Measurements from ENCODE around the gene C19orf38. TPM values are rescaled to one million over a fixed set of nuclear protein-coding genes. Genes with fewer than 3 reads are reported as not detected.

C19orf38 gene
- polyA plus RNA-seq, 1 of the 3 experiments (the other 2 are of a cell fraction), result 0.15 TPM

- Histone ChIP-seq H3K9me3 (no peaks in the 10 kb centered on the region), H3K9ac (no peak overlapping the region), H3K27me3 (ENCODE audit: insufficient read depth) (no peaks in the 10 kb centered on the region), H3K27ac (ENCODE audit: low read depth in 2 of 2, low read length in 1 of 2) (no peak overlapping the region), H3F3A (replicated peaks; ENCODE audit: insufficient read depth) (no peaks in the 10 kb centered on the region), H2AFZ (ENCODE audit: low read depth) (no peak overlapping the region), H3K4me2 (no peak overlapping the region), H3K79me2 (ENCODE audit: insufficient read depth) (no peaks in the 10 kb centered on the region), H3K36me3 (replicated peaks in 1 of 2; ENCODE audit: control insufficient read depth in 1 of 2, insufficient read depth in 2 of 2, low read length in 1 of 2) (peaks cover 17 to 37% of the 10 kb centered on the region in 2 experiments), H3K9me2 (no peaks in the 10 kb centered on the region), H3K4me3 (ENCODE audit: low read depth in 2 of 2, low read length in 1 of 2) (no peak overlapping the region), H3K4me1 (ENCODE audit: control insufficient read depth in 1 of 2, insufficient read depth in 2 of 2, low read depth in 1 of 2, low read length in 1 of 2) (no peaks in the 10 kb centered on the region), H4K20me1 (ENCODE audit: insufficient read depth) (no peaks in the 10 kb centered on the region)
- no peak for DNase-seq
- 95% methylated on average over 5 of the region's 5 CpGs for WGBS (ENCODE audit: low lambda C conversion rate)
- POLR2A ChIA-PET, result no interaction called here
- CTCF ChIA-PET, result no interaction called here
- TF ChIP-seq NFIC (IDR thresholded peaks at IDR 0.05; ENCODE audit: borderline replicate concordance), result no peak
- no peak for TF ChIP-seq CHD2 (IDR thresholded peaks at IDR 0.05; ENCODE audit: low read length, partially characterized antibody)
- no peak for TF ChIP-seq FOXM1 (IDR thresholded peaks at IDR 0.05; ENCODE audit: low read depth)
- no peak for TF ChIP-seq RXRA (IDR thresholded peaks at IDR 0.05; ENCODE audit: borderline replicate concordance, low read depth)
- no peak for TF ChIP-seq MEF2A (IDR thresholded peaks at IDR 0.05; ENCODE audit: borderline replicate concordance, low read depth)
- no peak for TF ChIP-seq MAX (IDR thresholded peaks at IDR 0.05; ENCODE audit: low read depth)
- TF ChIP-seq EZH2phosphoT487 (IDR thresholded peaks at IDR 0.05; ENCODE audit: borderline replicate concordance, low read depth), result no peak
- TF ChIP-seq USF1 (IDR thresholded peaks at IDR 0.05; ENCODE audit: borderline replicate concordance, low read depth), result no peak
- TF ChIP-seq EP300 (IDR thresholded peaks at IDR 0.05; ENCODE audit: borderline replicate concordance in 1 of 2, low read depth in 1 of 2, low read length in 1 of 2), result no peak
- TF ChIP-seq GATA2 (CRISPR knock-in tag; IDR thresholded peaks at IDR 0.05), result no peak
- no peak for TF ChIP-seq RAD21 (IDR thresholded peaks at IDR 0.05; ENCODE audit: low read length)
- TF ChIP-seq ZBTB33 (IDR thresholded peaks at IDR 0.05; ENCODE audit: borderline replicate concordance, low read depth), result no peak
- TF ChIP-seq ELF1 (IDR thresholded peaks at IDR 0.05), result no peak
- TF ChIP-seq RCOR1 (IDR thresholded peaks at IDR 0.05; ENCODE audit: low read length), result no peak
Measured at GRCh38 chr19:10802479-10802878, 45.7 kb upstream of the C19orf38 start.

- Histone ChIP-seq H3K27me3 (ENCODE audit: insufficient read depth) (no peaks in the 10 kb centered on the region), H3K36me3 (replicated peaks in 1 of 2; ENCODE audit: control insufficient read depth in 1 of 2, insufficient read depth in 2 of 2, low read length in 1 of 2) (peaks cover 13 to 29% of the 10 kb centered on the region in 2 experiments), H3K4me2 (no peak overlapping the region), H3K79me2 (ENCODE audit: insufficient read depth) (no peaks in the 10 kb centered on the region), H3K9me2 (no peaks in the 10 kb centered on the region), H3F3A (replicated peaks; ENCODE audit: insufficient read depth) (peaks cover 5% of the 10 kb centered on the region), H3K4me3 (ENCODE audit: low read depth in 2 of 2, low read length in 1 of 2) (no peak overlapping the region), H3K27ac (ENCODE audit: low read depth in 2 of 2, low read length in 1 of 2) (no peak overlapping the region), H3K4me1 (ENCODE audit: control insufficient read depth in 1 of 2, insufficient read depth in 2 of 2, low read depth in 1 of 2, low read length in 1 of 2) (no peaks in the 10 kb centered on the region), H3K9ac (no peak overlapping the region), H2AFZ (ENCODE audit: low read depth) (no peak overlapping the region), H3K9me3 (no peaks in the 10 kb centered on the region), H4K20me1 (ENCODE audit: insufficient read depth) (no peaks in the 10 kb centered on the region)
- DNase-seq, result no peak
- POLR2A ChIA-PET, result no interaction called here
- CTCF ChIA-PET, result interaction anchor here (0.8 to 1.1 kb wide), 2 partner anchors 33 to 366 kb away, joined by 3 read pairs; partner anchors contain the start of gene TMED1
- WGBS (ENCODE audit: low lambda C conversion rate), result 95% methylated on average over 8 of the region's 9 CpGs
- no peak for TF ChIP-seq EZH2phosphoT487 (IDR thresholded peaks at IDR 0.05; ENCODE audit: borderline replicate concordance, low read depth)
- no peak for TF ChIP-seq MEF2A (IDR thresholded peaks at IDR 0.05; ENCODE audit: borderline replicate concordance, low read depth)
- no peak for TF ChIP-seq IRF3 (IDR thresholded peaks at IDR 0.05; ENCODE audit: low read depth, low read length)
- TF ChIP-seq RFX5 (IDR thresholded peaks at IDR 0.05; ENCODE audit: low read length), result no peak
- TF ChIP-seq FOSL2 (IDR thresholded peaks at IDR 0.05; ENCODE audit: borderline replicate concordance, low read depth), result no peak
- TF ChIP-seq MAX (IDR thresholded peaks at IDR 0.05; ENCODE audit: low read depth), result no peak
- no peak for TF ChIP-seq FOXJ3 (CRISPR knock-in tag; IDR thresholded peaks at IDR 0.05)
- TF ChIP-seq CHD2 (IDR thresholded peaks at IDR 0.05; ENCODE audit: low read length, partially characterized antibody), result no peak
- no peak for TF ChIP-seq REST (IDR thresholded peaks at IDR 0.05; ENCODE audit: low read depth, low read length)
- TF ChIP-seq EP300 (IDR thresholded peaks at IDR 0.05; ENCODE audit: borderline replicate concordance in 1 of 2, low read depth in 1 of 2, low read length in 1 of 2), result no peak
Measured at GRCh38 chr19:10803252-10803651, 45.0 kb upstream of the C19orf38 start.
